ENCODE measurements around the gene PHLDA2. TPM values are rescaled to one million over a fixed set of nuclear protein-coding genes. Genes with fewer than 3 reads are reported as not detected.

The PHLDA2 gene
- polyA plus RNA-seq, 1 of the 3 experiments (the other 2 are of a cell fraction) = 23.6 TPM

GRCh38 chr11:2915473-2915872, 13.7 kb downstream of the PHLDA2 start:
- H3K9me2 ChIP-seq = no peaks in the 10 kb centered on the region
- H3K4me3 ChIP-seq (ENCODE audit: low read depth in 2 of 2, low read length in 1 of 2) = no peak overlapping the region
- H3K27me3 ChIP-seq (ENCODE audit: insufficient read depth) = no peaks in the 10 kb centered on the region
- peaks cover 17 to 25% of the 10 kb centered on the region in 2 experiments; a peak in 3 of 4 replicates for H3K4me1 ChIP-seq (ENCODE audit: control insufficient read depth in 1 of 2, insufficient read depth in 2 of 2, low read depth in 1 of 2, low read length in 1 of 2)
- no peaks in the 10 kb centered on the region for H4K20me1 ChIP-seq (ENCODE audit: insufficient read depth)
- H3K9me3 ChIP-seq = no peaks in the 10 kb centered on the region
- no peaks in the 10 kb centered on the region for H3F3A ChIP-seq (replicated peaks; ENCODE audit: insufficient read depth)
- H3K27ac ChIP-seq (ENCODE audit: low read depth in 2 of 2, low read length in 1 of 2) = no peak overlapping the region
- CTCF ChIA-PET = interaction anchor here (1.2 to 5.2 kb wide), 6 partner anchors 14 to 516 kb away, joined by 3 to 27 read pairs (median 6); partner anchors contain the start of gene PHLDA2
- DNase-seq = no peak
- no peaks in the 10 kb centered on the region for H3K79me2 ChIP-seq (ENCODE audit: insufficient read depth)
- 85% methylated on average over 10 of the region's 11 CpGs for WGBS (ENCODE audit: low lambda C conversion rate)
- no peak for TF ChIP-seq NFIC (IDR thresholded peaks at IDR 0.05; ENCODE audit: borderline replicate concordance)
- TF ChIP-seq CHD2 (IDR thresholded peaks at IDR 0.05; ENCODE audit: low read length, partially characterized antibody) = no peak
- TF ChIP-seq IRF3 (IDR thresholded peaks at IDR 0.05; ENCODE audit: low read depth, low read length) = no peak
- TF ChIP-seq GABPA (IDR thresholded peaks at IDR 0.05; ENCODE audit: low read depth) = no peak
- TF ChIP-seq, protein P1, sequence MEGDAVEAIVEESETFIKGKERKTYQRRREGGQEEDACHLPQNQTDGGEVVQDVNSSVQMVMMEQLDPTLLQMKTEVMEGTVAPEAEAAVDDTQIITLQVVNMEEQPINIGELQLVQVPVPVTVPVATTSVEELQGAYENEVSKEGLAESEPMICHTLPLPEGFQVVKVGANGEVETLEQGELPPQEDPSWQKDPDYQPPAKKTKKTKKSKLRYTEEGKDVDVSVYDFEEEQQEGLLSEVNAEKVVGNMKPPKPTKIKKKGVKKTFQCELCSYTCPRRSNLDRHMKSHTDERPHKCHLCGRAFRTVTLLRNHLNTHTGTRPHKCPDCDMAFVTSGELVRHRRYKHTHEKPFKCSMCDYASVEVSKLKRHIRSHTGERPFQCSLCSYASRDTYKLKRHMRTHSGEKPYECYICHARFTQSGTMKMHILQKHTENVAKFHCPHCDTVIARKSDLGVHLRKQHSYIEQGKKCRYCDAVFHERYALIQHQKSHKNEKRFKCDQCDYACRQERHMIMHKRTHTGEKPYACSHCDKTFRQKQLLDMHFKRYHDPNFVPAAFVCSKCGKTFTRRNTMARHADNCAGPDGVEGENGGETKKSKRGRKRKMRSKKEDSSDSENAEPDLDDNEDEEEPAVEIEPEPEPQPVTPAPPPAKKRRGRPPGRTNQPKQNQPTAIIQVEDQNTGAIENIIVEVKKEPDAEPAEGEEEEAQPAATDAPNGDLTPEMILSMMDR (IDR thresholded peaks at IDR 0.05) = no peak
- no peak for TF ChIP-seq USF1 (IDR thresholded peaks at IDR 0.05; ENCODE audit: borderline replicate concordance, low read depth)
- TF ChIP-seq JUND (IDR thresholded peaks at IDR 0.05) = no peak
- TF ChIP-seq NRF1 (IDR thresholded peaks at IDR 0.05; ENCODE audit: low read depth, low read length) = no peak
- TF ChIP-seq, protein P2, sequence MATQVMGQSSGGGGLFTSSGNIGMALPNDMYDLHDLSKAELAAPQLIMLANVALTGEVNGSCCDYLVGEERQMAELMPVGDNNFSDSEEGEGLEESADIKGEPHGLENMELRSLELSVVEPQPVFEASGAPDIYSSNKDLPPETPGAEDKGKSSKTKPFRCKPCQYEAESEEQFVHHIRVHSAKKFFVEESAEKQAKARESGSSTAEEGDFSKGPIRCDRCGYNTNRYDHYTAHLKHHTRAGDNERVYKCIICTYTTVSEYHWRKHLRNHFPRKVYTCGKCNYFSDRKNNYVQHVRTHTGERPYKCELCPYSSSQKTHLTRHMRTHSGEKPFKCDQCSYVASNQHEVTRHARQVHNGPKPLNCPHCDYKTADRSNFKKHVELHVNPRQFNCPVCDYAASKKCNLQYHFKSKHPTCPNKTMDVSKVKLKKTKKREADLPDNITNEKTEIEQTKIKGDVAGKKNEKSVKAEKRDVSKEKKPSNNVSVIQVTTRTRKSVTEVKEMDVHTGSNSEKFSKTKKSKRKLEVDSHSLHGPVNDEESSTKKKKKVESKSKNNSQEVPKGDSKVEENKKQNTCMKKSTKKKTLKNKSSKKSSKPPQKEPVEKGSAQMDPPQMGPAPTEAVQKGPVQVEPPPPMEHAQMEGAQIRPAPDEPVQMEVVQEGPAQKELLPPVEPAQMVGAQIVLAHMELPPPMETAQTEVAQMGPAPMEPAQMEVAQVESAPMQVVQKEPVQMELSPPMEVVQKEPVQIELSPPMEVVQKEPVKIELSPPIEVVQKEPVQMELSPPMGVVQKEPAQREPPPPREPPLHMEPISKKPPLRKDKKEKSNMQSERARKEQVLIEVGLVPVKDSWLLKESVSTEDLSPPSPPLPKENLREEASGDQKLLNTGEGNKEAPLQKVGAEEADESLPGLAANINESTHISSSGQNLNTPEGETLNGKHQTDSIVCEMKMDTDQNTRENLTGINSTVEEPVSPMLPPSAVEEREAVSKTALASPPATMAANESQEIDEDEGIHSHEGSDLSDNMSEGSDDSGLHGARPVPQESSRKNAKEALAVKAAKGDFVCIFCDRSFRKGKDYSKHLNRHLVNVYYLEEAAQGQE (IDR thresholded peaks at IDR 0.05; ENCODE audit: low read depth, low read length) = no peak
- TF ChIP-seq TEAD4 (IDR thresholded peaks at IDR 0.05; ENCODE audit: borderline replicate concordance, insufficient read depth) = no peak
- no peak for TF ChIP-seq SMC3 (IDR thresholded peaks at IDR 0.05; ENCODE audit: low read depth, low read length)
- no peak for TF ChIP-seq RFX5 (IDR thresholded peaks at IDR 0.05; ENCODE audit: low read length)
- no peak for TF ChIP-seq TCF12 (IDR thresholded peaks at IDR 0.05)
- no peak for TF ChIP-seq RCOR1 (IDR thresholded peaks at IDR 0.05; ENCODE audit: low read length)
- TF ChIP-seq FOXJ3 (CRISPR knock-in tag; IDR thresholded peaks at IDR 0.05) = no peak
- TF ChIP-seq, protein P3, sequence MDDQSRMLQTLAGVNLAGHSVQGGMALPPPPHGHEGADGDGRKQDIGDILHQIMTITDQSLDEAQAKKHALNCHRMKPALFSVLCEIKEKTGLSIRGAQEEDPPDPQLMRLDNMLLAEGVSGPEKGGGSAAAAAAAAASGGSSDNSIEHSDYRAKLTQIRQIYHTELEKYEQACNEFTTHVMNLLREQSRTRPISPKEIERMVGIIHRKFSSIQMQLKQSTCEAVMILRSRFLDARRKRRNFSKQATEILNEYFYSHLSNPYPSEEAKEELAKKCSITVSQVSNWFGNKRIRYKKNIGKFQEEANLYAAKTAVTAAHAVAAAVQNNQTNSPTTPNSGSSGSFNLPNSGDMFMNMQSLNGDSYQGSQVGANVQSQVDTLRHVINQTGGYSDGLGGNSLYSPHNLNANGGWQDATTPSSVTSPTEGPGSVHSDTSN (IDR thresholded peaks at IDR 0.05) = no peak
- TF ChIP-seq ZBTB33 (IDR thresholded peaks at IDR 0.05; ENCODE audit: borderline replicate concordance, low read depth) = no peak
- POLR2A ChIA-PET = no interaction called here
- H2AFZ ChIP-seq (ENCODE audit: low read depth) = no peak overlapping the region
- no peak overlapping the region for H3K9ac ChIP-seq
- H3K36me3 ChIP-seq (replicated peaks in 1 of 2; ENCODE audit: control insufficient read depth in 1 of 2, insufficient read depth in 2 of 2, low read length in 1 of 2) = no peaks in the 10 kb centered on the region
- H3K4me2 ChIP-seq = no peak overlapping the region
